A549 (cell line): Measurements from ENCODE around the gene HCFC1R1. TPM values are rescaled to one million over a fixed set of nuclear protein-coding genes. Genes with fewer than 3 reads are reported as not detected.
A peak's percentile ranks its signal among the peaks of the same experiment; 100 is the strongest.
"Not testable (repeated sequence)": the region's sequence is repeated elsewhere in the genome, so short reads cannot be mapped to it uniquely, and the experiment has no call there.

Experiments
- ATAC-seq, 2 experiments: fragments of 200-7000 bp in 1 of 2; fragments of >200 bp in 1 of 2; cut with Nextera tagmentation in 1 of 2; cut with Tn5 transposase in 1 of 2; 3 replicates each; pipeline versions ENCODE4 v1.8.0 to v1.9.1; 2018 to 2020; ENCODE audit warnings: mild to moderate bottlenecking in 1 of 2, moderate library complexity in 1 of 2
- CTCF ChIA-PET: fragments of 300-600 bp; sonication (Branson Sonifier 250); formaldehyde crosslinking; extraction: SDS; loops from one replicate; lab custom pipeline; 2021; ENCODE audit warnings: antibody characterized with exemption, inconsistent platforms; lab: Yijun Ruan, JAX
- POLR2A ChIA-PET: fragments of 350-600 bp; formaldehyde crosslinking; extraction: SDS; loops from one replicate; lab custom pipeline; 2021; ENCODE audit warnings: antibody characterized with exemption, inconsistent platforms; lab: Yijun Ruan, JAX
- DNase-seq, 2 experiments: peaks; one replicate each; pipeline versions ENCODE4 v3.0.0 to v3.0.0-alpha.2; 2011 to 2016; ENCODE audit warnings: low read depth in 1 of 2, low spot score in 1 of 2
- FAIRE-seq: peaks from 2 replicates; lab custom pipeline; 2011; peaks lifted over from hg19 to GRCh38; lab: Jason Lieb, UNC
- H3K27ac ChIP-seq, 2 experiments: fragments of >200 bp; sonication (Bioruptor Twin); formaldehyde crosslinking; 3 replicates each; pipeline ENCODE4 v1.5.1; 2016 to 2017
- H3K4me1 ChIP-seq: fragments of >200 bp; sonication (Bioruptor Twin); formaldehyde crosslinking; 3 replicates; pipeline ENCODE4 v1.6.1; 2016
- H3K4me2 ChIP-seq: fragments of >200 bp; sonication (Bioruptor Twin); formaldehyde crosslinking; 3 replicates; pipeline ENCODE4 v1.6.1; 2016
- H3K4me3 ChIP-seq: fragments of >200 bp; sonication (Bioruptor Twin); formaldehyde crosslinking; 3 replicates; pipeline ENCODE4 v1.5.1; 2016
- H3K9me3 ChIP-seq: fragments of >200 bp; sonication (Bioruptor Twin); formaldehyde crosslinking; 3 replicates; pipeline ENCODE4 v1.6.1; 2016
- BHLHE40 ChIP-seq: IDR thresholded peaks from 2 replicates; pipeline ENCODE4 v1.6.1; 2012; ENCODE audit warnings: low read depth, low read length, inconsistent platforms
- CBX2 ChIP-seq: fragments of 200-600 bp; sonication (generic); IDR thresholded peaks from 2 replicates; pipeline ENCODE4 v1.6.1; 2016; ENCODE audit warnings: low read depth, mild to moderate bottlenecking, borderline replicate concordance
- CBX8 ChIP-seq: fragments of 200-600 bp; sonication (generic); IDR thresholded peaks from 2 replicates; pipeline ENCODE4 v1.6.1; 2016
- CEBPB ChIP-seq, 2 experiments: fragments of >200 bp in 1 of 2; sonication (Bioruptor Twin) in 1 of 2; formaldehyde crosslinking in 1 of 2; IDR thresholded peaks; 2 replicates each; pipeline ENCODE4 v1.6.1; 2012 to 2016
- EP300 ChIP-seq, 2 experiments: fragments of >200 bp; sonication (Bioruptor Twin); formaldehyde crosslinking; IDR thresholded peaks; 2 replicates in 1 of 2; 3 replicates in 1 of 2; pipeline ENCODE4 v1.6.1; 2016 to 2017
- FOXS1 ChIP-seq: fragments of 250-450 bp; sonication (Bioruptor Pico); IDR thresholded peaks from 2 replicates; pipeline ENCODE4 v1.5.0; 2020; ENCODE audit warnings: mild to moderate bottlenecking, moderate library complexity
- HDAC2 ChIP-seq: fragments of 200-600 bp; sonication (generic); IDR thresholded peaks from 2 replicates; pipeline ENCODE4 v1.6.1; 2016
- HOXA7 ChIP-seq: fragments of 250-450 bp; sonication (Bioruptor Pico); IDR thresholded peaks from 2 replicates; pipeline ENCODE4 v1.5.0; 2020; ENCODE audit warnings: mild to moderate bottlenecking, moderate library complexity
- JUN ChIP-seq, 2 experiments: fragments of >200 bp; sonication (Bioruptor Twin); formaldehyde crosslinking; IDR thresholded peaks; 2 replicates in 1 of 2; 3 replicates in 1 of 2; pipeline ENCODE4 v1.6.1; 2016 to 2017
- MAZ ChIP-seq: fragments of 150-350 bp; IDR thresholded peaks from 2 replicates; pipeline ENCODE4 v1.6.1; 2014; ENCODE audit warnings: antibody characterized with exemption, low read depth, low read length, borderline replicate concordance
- NR3C1 ChIP-seq: fragments of >200 bp; sonication (Bioruptor Twin); formaldehyde crosslinking; IDR thresholded peaks from 3 replicates; pipeline ENCODE4 v1.6.1; 2017
- PHF8 ChIP-seq: fragments of 200-600 bp; sonication (generic); IDR thresholded peaks from 2 replicates; pipeline ENCODE4 v1.6.1; 2016; ENCODE audit warnings: low read depth, mild to moderate bottlenecking, antibody characterized with exemption, moderate library complexity, borderline replicate concordance
- RCOR1 ChIP-seq: fragments of 150-350 bp; IDR thresholded peaks from 2 replicates; pipeline ENCODE4 v1.6.1; 2014; ENCODE audit warnings: antibody characterized with exemption, low read length, low read depth
- RNF2 ChIP-seq: fragments of 200-600 bp; sonication (generic); IDR thresholded peaks from 2 replicates; pipeline ENCODE4 v1.6.1; 2016; ENCODE audit warnings: low read depth, mild to moderate bottlenecking, antibody characterized with exemption, moderate library complexity, borderline replicate concordance
- SREBF2 ChIP-seq: fragments of 450-650 bp; IDR thresholded peaks from 2 replicates; pipeline ENCODE4 v1.6.1; 2014; ENCODE audit warnings: mild to moderate bottlenecking, moderate library complexity
- TFCP2L1 ChIP-seq: fragments of 250-450 bp; sonication (Bioruptor Pico); IDR thresholded peaks from 2 replicates; pipeline ENCODE4 v1.5.0; 2021; ENCODE audit warnings: mild to moderate bottlenecking
- ZSCAN20 ChIP-seq: fragments of 250-450 bp; sonication (Bioruptor Pico); IDR thresholded peaks from 2 replicates; pipeline ENCODE4 v1.8.0; 2022; ENCODE audit warnings: mild to moderate bottlenecking, moderate library complexity
- WGBS: methylation state at CpG from one replicate; pipeline ENCODE4 v1.1.6; 2017; ENCODE audit errors: missing lambda C conversion rate; 5-methylcytosine and 5-hydroxymethylcytosine counted together
- polyA plus RNA-seq, 4 experiments: library from polyadenylated mRNA; depleted of rRNA in 3 of 4; stranded (reverse); fragments of >200 nt; fragmentation: RNase III in 1 of 4; extraction: RNeasy Plus Mini Kit Qiagen cat#74134 plus additional on column Dnase treatment in 1 of 4; gene quantifications; 2 replicates in 3 of 4; 3 replicates in 1 of 4; pipeline ENCODE4 v1.2.3, GENCODE V29; 2011 to 2017
- TF ChIP-seq, protein P1 (sequence below): fragments of 250-450 bp; sonication (Bioruptor Pico); IDR thresholded peaks from 2 replicates; pipeline ENCODE4 v1.5.0; 2020; ENCODE audit warnings: low read depth, mild to moderate bottlenecking, moderate library complexity
- TF ChIP-seq, protein P2 (sequence below): fragments of 250-450 bp; sonication (Bioruptor Pico); IDR thresholded peaks from 2 replicates; pipeline ENCODE4 v1.5.0; 2021; ENCODE audit warnings: mild to moderate bottlenecking, moderate library complexity, borderline replicate concordance
- TF ChIP-seq, protein P3 (sequence below): fragments of >200 bp; sonication (Bioruptor Twin); formaldehyde crosslinking; IDR thresholded peaks from 3 replicates; pipeline ENCODE4 v1.6.1; 2016
- TF ChIP-seq, protein P4 (sequence below): fragments of 450-650 bp; IDR thresholded peaks from 2 replicates; pipeline ENCODE4 v1.6.1; 2014; ENCODE audit warnings: antibody characterized with exemption

Gene HCFC1R1
- polyA plus RNA-seq, 2 of the 4 experiments (the other 2 are of a cell fraction), result 46.4 to 179 TPM

DNA sequence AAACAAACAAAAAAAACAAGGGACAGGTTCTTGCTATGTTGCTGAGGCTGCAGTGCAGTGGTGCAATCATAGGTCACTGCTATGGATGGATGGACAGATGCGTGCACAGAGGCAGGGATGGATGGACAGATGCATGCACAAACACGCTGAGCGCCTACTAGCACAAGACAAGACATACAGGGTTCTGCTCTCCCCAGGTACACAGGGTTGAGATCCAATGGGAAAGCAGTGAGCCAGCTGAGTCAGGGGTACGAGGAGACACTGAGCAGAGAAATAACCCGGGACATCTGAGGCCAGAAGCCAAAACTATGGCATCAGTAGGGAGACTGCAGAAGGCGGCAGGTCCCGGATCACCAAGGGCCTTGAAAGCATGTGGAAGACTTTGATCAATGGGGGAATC lies 47.9 kb upstream of the HCFC1R1 start:
- WGBS, result 77% methylated on average over 7 of the region's 7 CpGs
- ChIA-PET POLR2A (no interaction called here), CTCF (interaction anchor here (1.0 to 1.5 kb wide), 2 partner anchors 12 to 58 kb away, joined by 3 to 8 read pairs; no protein-coding TSS in a partner anchor)
- H3K9me3 ChIP-seq, result no peaks in the 10 kb centered on the region
- FAIRE-seq, result no peak
- H3K4me2 ChIP-seq, result no peak overlapping the region
- no peak overlapping the region for H3K4me3 ChIP-seq
- TF ChIP-seq RCOR1, result no peak
- ATAC-seq, result no peak
- DNase-seq, result no peak
- no peaks in the 10 kb centered on the region for H3K4me1 ChIP-seq
- H3K27ac ChIP-seq, result no peak overlapping the region

DNA sequence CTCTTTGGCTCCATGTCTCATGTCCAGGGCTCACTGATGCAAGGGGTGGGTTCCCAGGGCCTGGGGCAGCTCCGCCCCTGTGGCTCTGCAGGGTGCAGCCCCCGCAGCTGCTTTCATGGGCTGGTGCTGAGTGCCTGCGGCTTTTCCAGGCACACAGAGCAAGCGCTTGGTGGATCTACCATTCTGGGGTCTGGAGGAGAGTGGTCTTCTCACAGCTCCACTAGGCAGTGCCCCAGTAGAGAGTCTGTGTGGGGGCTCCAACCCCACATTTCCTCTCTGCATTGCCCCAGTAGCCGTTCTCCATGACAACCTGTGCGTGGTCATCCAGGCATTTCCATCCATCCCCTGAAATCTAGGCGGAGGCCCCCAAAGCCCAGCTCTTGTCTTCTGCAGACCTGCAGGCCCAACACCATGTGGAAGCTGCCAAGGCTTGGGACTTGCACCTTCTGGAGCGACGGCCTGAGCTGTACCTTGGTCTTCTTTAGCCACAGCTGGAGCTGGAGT lies 46.9 kb upstream of the HCFC1R1 start:
- Histone ChIP-seq H3K27ac (no peak overlapping the region), H3K9me3 (no peaks in the 10 kb centered on the region), H3K4me1 (peaks cover 5% of the 10 kb centered on the region; the same call in 2 of the 3 replicates), H3K4me2 (no peak overlapping the region), H3K4me3 (no peak overlapping the region)
- TF ChIP-seq, protein P1, sequence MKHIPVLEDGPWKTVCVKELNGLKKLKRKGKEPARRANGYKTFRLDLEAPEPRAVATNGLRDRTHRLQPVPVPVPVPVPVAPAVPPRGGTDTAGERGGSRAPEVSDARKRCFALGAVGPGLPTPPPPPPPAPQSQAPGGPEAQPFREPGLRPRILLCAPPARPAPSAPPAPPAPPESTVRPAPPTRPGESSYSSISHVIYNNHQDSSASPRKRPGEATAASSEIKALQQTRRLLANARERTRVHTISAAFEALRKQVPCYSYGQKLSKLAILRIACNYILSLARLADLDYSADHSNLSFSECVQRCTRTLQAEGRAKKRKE (CRISPR knock-in tag), result no peak
- no peak for TF ChIP-seq SREBF2
- TF ChIP-seq CEBPB (IDR thresholded peaks at IDR 0.05), result no peak
- no peak for TF ChIP-seq ZSCAN20 (CRISPR knock-in tag)
- TF ChIP-seq EP300 (IDR thresholded peaks at IDR 0.05), result no peak
- TF ChIP-seq, protein P2, sequence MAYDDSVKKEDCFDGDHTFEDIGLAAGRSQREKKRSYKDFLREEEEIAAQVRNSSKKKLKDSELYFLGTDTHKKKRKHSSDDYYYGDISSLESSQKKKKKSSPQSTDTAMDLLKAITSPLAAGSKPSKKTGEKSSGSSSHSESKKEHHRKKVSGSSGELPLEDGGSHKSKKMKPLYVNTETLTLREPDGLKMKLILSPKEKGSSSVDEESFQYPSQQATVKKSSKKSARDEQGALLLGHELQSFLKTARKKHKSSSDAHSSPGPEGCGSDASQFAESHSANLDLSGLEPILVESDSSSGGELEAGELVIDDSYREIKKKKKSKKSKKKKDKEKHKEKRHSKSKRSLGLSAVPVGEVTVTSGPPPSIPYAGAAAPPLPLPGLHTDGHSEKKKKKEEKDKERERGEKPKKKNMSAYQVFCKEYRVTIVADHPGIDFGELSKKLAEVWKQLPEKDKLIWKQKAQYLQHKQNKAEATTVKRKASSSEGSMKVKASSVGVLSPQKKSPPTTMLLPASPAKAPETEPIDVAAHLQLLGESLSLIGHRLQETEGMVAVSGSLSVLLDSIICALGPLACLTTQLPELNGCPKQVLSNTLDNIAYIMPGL (CRISPR knock-in tag), result no peak
- TF ChIP-seq RNF2, result no peak
- TF ChIP-seq TFCP2L1, result no peak
- no peak for DNase-seq
- ChIA-PET CTCF (interaction anchor here (1.0 to 1.9 kb wide), 5 partner anchors 10 to 59 kb away, joined by 3 to 8 read pairs (median 4); no protein-coding TSS in a partner anchor), POLR2A (no interaction called here)
- 93% methylated on average over 9 of the region's 9 CpGs for WGBS
- ATAC-seq, result no peak
- FAIRE-seq, result no peak

DNA sequence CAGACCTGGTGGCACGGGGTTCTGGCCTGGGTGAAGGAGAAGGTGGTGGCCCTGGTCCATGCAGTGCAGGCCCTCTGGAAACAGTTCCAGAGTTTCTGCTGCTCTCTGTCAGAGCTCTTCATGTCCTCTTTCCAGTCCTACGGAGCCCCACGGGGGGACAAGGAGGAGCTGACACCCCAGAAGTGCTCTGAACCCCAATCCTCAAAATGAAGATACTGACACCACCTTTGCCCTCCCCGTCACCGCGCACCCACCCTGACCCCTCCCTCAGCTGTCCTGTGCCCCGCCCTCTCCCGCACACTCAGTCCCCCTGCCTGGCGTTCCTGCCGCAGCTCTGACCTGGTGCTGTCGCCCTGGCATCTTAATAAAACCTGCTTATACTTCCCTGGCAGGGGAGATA lies 45.4 kb upstream of the HCFC1R1 start:
- 74% methylated on average over 7 of the region's 11 CpGs for WGBS
- ATAC-seq, H3K27ac ChIP-seq, H3K4me2 ChIP-seq, FAIRE-seq, H3K9me3 ChIP-seq, H3K4me3 ChIP-seq, POLR2A ChIA-PET, DNase-seq: not testable (repeated sequence)
- CTCF ChIA-PET, result interaction anchor here (1.1 to 1.9 kb wide), 2 partner anchors 19 to 22 kb away, joined by 3 to 4 read pairs; no protein-coding TSS in a partner anchor
- H3K4me1 ChIP-seq, result peaks cover 17% of the 10 kb centered on the region

DNA sequence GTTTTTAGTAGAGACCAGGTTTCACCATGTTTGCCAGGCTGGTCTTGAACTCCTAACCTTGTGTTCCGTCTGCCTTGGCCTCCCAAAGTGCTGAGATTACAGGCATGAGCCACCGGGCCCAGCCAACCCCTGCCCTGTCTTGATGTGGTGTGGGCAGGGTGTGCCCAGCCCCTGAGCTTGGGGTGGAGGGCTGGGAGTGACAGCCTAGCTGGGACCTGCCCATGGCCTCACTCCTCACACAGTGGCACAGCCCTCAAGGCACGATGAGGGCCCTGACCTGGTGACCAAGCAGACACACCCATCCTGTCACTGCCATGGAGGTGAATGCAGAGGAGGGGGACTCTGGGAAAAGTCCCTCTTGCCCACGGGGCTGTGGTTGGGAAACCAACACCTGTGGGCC lies 44.7 kb upstream of the HCFC1R1 start:
- Histone ChIP-seq H3K4me3 (no peak overlapping the region), H3K27ac (no peak overlapping the region), H3K9me3 (no peaks in the 10 kb centered on the region), H3K4me2 (no peak overlapping the region), H3K4me1 (peaks cover 17% of the 10 kb centered on the region)
- ATAC-seq (no peak), DNase-seq (no peak), FAIRE-seq (no peak)
- POLR2A ChIA-PET, result no interaction called here
- TF ChIP-seq PHF8 (no peak), HOXA7 (CRISPR knock-in tag) (no peak), CBX2 (no peak)
- CTCF ChIA-PET, result interaction anchor here (1.2 kb wide), 1 partner anchor 34 kb away, joined by 5 read pairs; no protein-coding TSS in a partner anchor
- WGBS, result 75% methylated on average over 4 of the region's 4 CpGs

DNA sequence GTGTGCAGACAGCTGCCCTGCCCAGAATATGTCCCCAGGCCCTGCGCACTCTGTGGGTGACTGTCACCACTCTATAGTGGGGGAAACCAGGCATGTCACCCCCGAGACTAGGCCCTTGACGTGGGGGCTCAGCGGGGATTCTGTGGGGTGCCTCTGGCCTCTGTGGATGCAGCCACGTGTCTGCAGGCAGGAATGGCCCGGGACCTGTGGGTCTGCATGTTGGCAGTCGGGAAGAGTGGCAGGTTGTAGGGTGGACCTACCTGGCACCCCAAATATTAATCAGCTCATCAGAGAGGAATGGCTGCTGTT lies 42.7 kb upstream of the HCFC1R1 start:
- Histone ChIP-seq H3K9me3 (no peaks in the 10 kb centered on the region), H3K27ac (peak overlapping the region in 1 of 2 experiments; percentile 69; a peak in 2 of 6 replicates), H3K4me3 (no peak overlapping the region), H3K4me1 (peaks cover 17% of the 10 kb centered on the region), H3K4me2 (no peak overlapping the region)
- FAIRE-seq (no peak), DNase-seq (no peak), ATAC-seq (no peak)
- POLR2A ChIA-PET, result no interaction called here
- CTCF ChIA-PET, result interaction anchor here (1.3 to 12.4 kb wide), 5 partner anchors 23 to 63 kb away, joined by 4 to 186 read pairs (median 6); partner anchors contain the start of genes ZNF213 and ZSCAN10
- 88% methylated on average over 3 of the region's 7 CpGs for WGBS
- TF ChIP-seq RNF2 (no peak), CEBPB (IDR thresholded peaks at IDR 0.05) (no peak), NR3C1 (no peak), CBX8 (no peak), FOXS1 (CRISPR knock-in tag) (no peak), HDAC2 (no peak), JUN (IDR thresholded peaks at IDR 0.05) (no peak), EP300 (IDR thresholded peaks at IDR 0.05) (no peak), MAZ (no peak), BHLHE40 (no peak)
- TF ChIP-seq, protein P3, sequence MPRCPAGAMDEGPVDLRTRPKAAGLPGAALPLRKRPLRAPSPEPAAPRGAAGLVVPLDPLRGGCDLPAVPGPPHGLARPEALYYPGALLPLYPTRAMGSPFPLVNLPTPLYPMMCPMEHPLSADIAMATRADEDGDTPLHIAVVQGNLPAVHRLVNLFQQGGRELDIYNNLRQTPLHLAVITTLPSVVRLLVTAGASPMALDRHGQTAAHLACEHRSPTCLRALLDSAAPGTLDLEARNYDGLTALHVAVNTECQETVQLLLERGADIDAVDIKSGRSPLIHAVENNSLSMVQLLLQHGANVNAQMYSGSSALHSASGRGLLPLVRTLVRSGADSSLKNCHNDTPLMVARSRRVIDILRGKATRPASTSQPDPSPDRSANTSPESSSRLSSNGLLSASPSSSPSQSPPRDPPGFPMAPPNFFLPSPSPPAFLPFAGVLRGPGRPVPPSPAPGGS, result no peak
- TF ChIP-seq, protein P1 (CRISPR knock-in tag), result no peak
- TF ChIP-seq, protein P4, sequence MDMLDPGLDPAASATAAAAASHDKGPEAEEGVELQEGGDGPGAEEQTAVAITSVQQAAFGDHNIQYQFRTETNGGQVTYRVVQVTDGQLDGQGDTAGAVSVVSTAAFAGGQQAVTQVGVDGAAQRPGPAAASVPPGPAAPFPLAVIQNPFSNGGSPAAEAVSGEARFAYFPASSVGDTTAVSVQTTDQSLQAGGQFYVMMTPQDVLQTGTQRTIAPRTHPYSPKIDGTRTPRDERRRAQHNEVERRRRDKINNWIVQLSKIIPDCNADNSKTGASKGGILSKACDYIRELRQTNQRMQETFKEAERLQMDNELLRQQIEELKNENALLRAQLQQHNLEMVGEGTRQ, result no peak
